SK-N-SH (cell line): ENCODE results near the gene CCDC57. TPM values are rescaled to one million over a fixed set of nuclear protein-coding genes. Genes with fewer than 3 reads are reported as not detected.

ENCODE experiments used
- CTCF ChIA-PET: fragments of 300-600, 350-600 bp; formaldehyde crosslinking; extraction: SDS; loops from one replicate; lab custom pipeline; 2021; lab: Yijun Ruan, JAX
- POLR2A ChIA-PET: fragments of 350-600 bp; sonication (Branson Sonifier 250); formaldehyde crosslinking; extraction: SDS; loops from one replicate; lab custom pipeline; 2020; ENCODE audit warnings: antibody characterized with exemption, inconsistent platforms; lab: Yijun Ruan, JAX
- DNase-seq: peaks from one replicate; pipeline ENCODE4 v3.0.0; 2012
- H2AFZ ChIP-seq: fragments of 200-600 bp; sonication (generic); 2 replicates; pipeline ENCODE4 v1.8.1; 2016; ENCODE audit warnings: antibody characterized with exemption, mild to moderate bottlenecking, low read depth
- H3F3A ChIP-seq: fragments of 200-600 bp; sonication (generic); replicated peaks from 2 replicates; pipeline ENCODE3; 2016; ENCODE audit warnings: antibody characterized with exemption, mild to moderate bottlenecking; ENCODE audit not compliant: insufficient read depth
- H3K27ac ChIP-seq, 2 experiments: fragments of 200-500 bp in 1 of 2; fragments of 200-600 bp in 1 of 2; sonication (Bioruptor generic) in 1 of 2; sonication (generic), shearing (Covaris generic) in 1 of 2; 2 replicates each; pipeline versions ENCODE4 v1.5.1 to v1.6.1; 2014 to 2016; ENCODE audit warnings: low read depth in 2 of 2, inconsistent platforms in 1 of 2, low read length in 1 of 2, mild to moderate bottlenecking in 1 of 2, mixed read lengths in 1 of 2
- H3K27me3 ChIP-seq: fragments of 200-600 bp; sonication (generic), shearing (Covaris generic); 2 replicates; pipeline ENCODE4 v1.6.1; 2016; ENCODE audit warnings: mixed run types; ENCODE audit not compliant: insufficient read depth
- H3K36me3 ChIP-seq, 2 experiments: fragments of 200-500 bp in 1 of 2; fragments of 200-600 bp in 1 of 2; sonication (Bioruptor generic) in 1 of 2; sonication (generic) in 1 of 2; replicated peaks in 1 of 2; 2 replicates each; pipeline versions ENCODE3 to v1.5.1; 2014 to 2016; ENCODE audit warnings: low read length in 1 of 2, mild to moderate bottlenecking in 1 of 2; ENCODE audit not compliant: insufficient read depth in 2 of 2, control insufficient read depth in 1 of 2
- H3K4me1 ChIP-seq, 2 experiments: fragments of 200-500 bp in 1 of 2; fragments of 200-600 bp in 1 of 2; sonication (Bioruptor generic) in 1 of 2; sonication (generic), shearing (Covaris generic) in 1 of 2; 2 replicates each; pipeline versions ENCODE4 v1.5.1 to v1.6.1; 2014 to 2016; ENCODE audit warnings: low read depth in 1 of 2, low read length in 1 of 2, mixed run types in 1 of 2; ENCODE audit not compliant: insufficient read depth in 2 of 2, control insufficient read depth in 1 of 2
- H3K4me2 ChIP-seq: fragments of 200-600 bp; sonication (generic), shearing (Covaris generic); 2 replicates; pipeline ENCODE4 v1.6.1; 2017; ENCODE audit warnings: mixed run types
- H3K4me3 ChIP-seq, 2 experiments: fragments of 200-500 bp in 1 of 2; fragments of 200-600 bp in 1 of 2; sonication (Bioruptor generic) in 1 of 2; sonication (generic), shearing (Covaris generic) in 1 of 2; 2 replicates each; pipeline versions ENCODE4 v1.5.1 to v1.8.1; 2014 to 2016; ENCODE audit warnings: low read depth in 2 of 2, inconsistent platforms in 1 of 2, low read length in 1 of 2, mild to moderate bottlenecking in 1 of 2, mixed read lengths in 1 of 2, moderate library complexity in 1 of 2
- H3K79me2 ChIP-seq: fragments of 200-600 bp; sonication (generic); 2 replicates; pipeline ENCODE4 v1.8.1; 2017; ENCODE audit warnings: mild to moderate bottlenecking; ENCODE audit not compliant: insufficient read depth
- H3K9ac ChIP-seq: fragments of 200-600 bp; sonication (generic); 2 replicates; pipeline ENCODE4 v1.6.1; 2017; ENCODE audit warnings: mixed run types
- H3K9me2 ChIP-seq: fragments of 200-600 bp; sonication (generic); 2 replicates; pipeline ENCODE4 v1.6.1; 2017; ENCODE audit warnings: mixed run types
- H3K9me3 ChIP-seq: fragments of 200-600 bp; sonication (generic); 2 replicates; pipeline ENCODE4 v1.6.1; 2017; ENCODE audit warnings: mixed run types, mild to moderate bottlenecking, moderate library complexity
- H4K20me1 ChIP-seq: fragments of 200-600 bp; sonication (generic); 2 replicates; pipeline ENCODE4 v1.6.1; 2017; ENCODE audit warnings: mild to moderate bottlenecking, mixed run types; ENCODE audit not compliant: insufficient read depth
- CHD2 ChIP-seq: fragments of 150-350 bp; IDR thresholded peaks from 2 replicates; pipeline ENCODE4 v1.6.1; 2018; ENCODE audit warnings: low read length; ENCODE audit not compliant: partially characterized antibody
- EP300 ChIP-seq, 2 experiments: IDR thresholded peaks; 2 replicates each; pipeline versions ENCODE4 v1.4.0 to v1.6.1; 2012; ENCODE audit warnings: borderline replicate concordance in 1 of 2, low read depth in 1 of 2, low read length in 1 of 2
- FOSL2 ChIP-seq: IDR thresholded peaks from 2 replicates; pipeline ENCODE4 v1.4.0; 2012; ENCODE audit warnings: low read depth, mild to moderate bottlenecking, moderate library complexity, borderline replicate concordance
- GABPA ChIP-seq: IDR thresholded peaks from 2 replicates; pipeline ENCODE4 v1.4.0; 2012; ENCODE audit warnings: low read depth, mild to moderate bottlenecking
- GATA2 ChIP-seq: sonication (generic); formaldehyde crosslinking; IDR thresholded peaks from 2 replicates; pipeline ENCODE4 v1.5.0; 2020; ENCODE audit warnings: mild to moderate bottlenecking, missing genetic modification reagents
- IRF3 ChIP-seq: fragments of 150-350 bp; IDR thresholded peaks from 2 replicates; pipeline ENCODE4 v1.6.1; 2016; ENCODE audit warnings: mild to moderate bottlenecking, low read depth, low read length
- MXI1 ChIP-seq: IDR thresholded peaks from 2 replicates; pipeline ENCODE4 v1.6.1; 2012; ENCODE audit warnings: mild to moderate bottlenecking, low read depth, low read length, improper control_type of control experiment
- NFIC ChIP-seq: IDR thresholded peaks from 2 replicates; pipeline ENCODE4 v1.4.0; 2012; ENCODE audit warnings: borderline replicate concordance
- NRF1 ChIP-seq: IDR thresholded peaks from 2 replicates; pipeline ENCODE4 v1.6.1; 2012; ENCODE audit warnings: low read depth, mild to moderate bottlenecking, low read length
- PBX3 ChIP-seq: IDR thresholded peaks from 2 replicates; pipeline ENCODE4; 2012
- RAD21 ChIP-seq: IDR thresholded peaks from 2 replicates; pipeline ENCODE4 v1.6.1; 2012; ENCODE audit warnings: mild to moderate bottlenecking, low read length
- RFX5 ChIP-seq: IDR thresholded peaks from 2 replicates; pipeline ENCODE4 v1.6.1; 2012; ENCODE audit warnings: mild to moderate bottlenecking, improper control_type of control experiment, low read length
- SIN3A ChIP-seq: IDR thresholded peaks from 2 replicates; pipeline ENCODE4 v1.6.1; 2012; ENCODE audit warnings: low read depth, mild to moderate bottlenecking, low read length, moderate library complexity, borderline replicate concordance
- SMC3 ChIP-seq: IDR thresholded peaks from 2 replicates; pipeline ENCODE4 v1.6.1; 2012; ENCODE audit warnings: low read depth, low read length, improper control_type of control experiment
- TCF12 ChIP-seq: IDR thresholded peaks from 2 replicates; pipeline ENCODE4 v1.4.0; 2012
- WGBS: methylation state at CpG from one replicate; pipeline ENCODE4 v1.1.6; 2017; ENCODE audit warnings: low lambda C conversion rate; 5-methylcytosine and 5-hydroxymethylcytosine counted together
- polyA plus RNA-seq, 3 experiments: library from polyadenylated mRNA; depleted of rRNA; stranded (reverse); fragments of >200 nt; gene quantifications; 2 replicates each; pipeline ENCODE4 v1.2.3, GENCODE V29; 2012
- TF ChIP-seq, protein P1 (sequence below): IDR thresholded peaks from 2 replicates; pipeline ENCODE4 v1.4.0; 2012; ENCODE audit warnings: low read depth
- TF ChIP-seq, protein P2 (sequence below): IDR thresholded peaks from 2 replicates; pipeline ENCODE4 v1.4.0; 2012; ENCODE audit warnings: low read depth, borderline replicate concordance
- TF ChIP-seq, protein P3 (sequence below): IDR thresholded peaks from 2 replicates; pipeline ENCODE4 v1.4.0; 2012; ENCODE audit warnings: low read depth, borderline replicate concordance
- TF ChIP-seq, protein P4 (sequence below): IDR thresholded peaks from 2 replicates; pipeline ENCODE4 v1.6.1; 2012; ENCODE audit warnings: mild to moderate bottlenecking, low read depth, low read length, moderate library complexity
- TF ChIP-seq, protein P5 (sequence below): fragments of 200-600 bp; sonication (generic); IDR thresholded peaks from 2 replicates; pipeline ENCODE4 v1.6.1; 2017; ENCODE audit warnings: antibody characterized with exemption, mild to moderate bottlenecking, moderate library complexity

CCDC57 gene
- polyA plus RNA-seq, 1 of the 3 experiments (the other 2 are of a cell fraction): 68.6 TPM

GRCh38 chr17:82103553-82104451 lies 108.8 kb downstream of the CCDC57 start:
- peak overlapping the region in 1 of 2 experiments; percentile 69; a peak in 2 of 4 replicates for H3K27ac ChIP-seq
- ChIA-PET POLR2A (no interaction called here), CTCF (interaction anchor here (1.2 to 5.2 kb wide), 6 partner anchors 52 to 144 kb away, joined by 4 to 45 read pairs (median 16); partner anchors contain the start of gene RAC3)
- H3K4me2 ChIP-seq: no peak overlapping the region
- peaks cover 2 to 4% of the 10 kb centered on the region in 2 experiments for H3K36me3 ChIP-seq
- H3K4me3 ChIP-seq: no peak overlapping the region
- DNase-seq: no peak
- peaks cover 7% of the 10 kb centered on the region; the same call in 1 of the 2 replicates for H3K79me2 ChIP-seq
- H3F3A ChIP-seq: peaks cover 12% of the 10 kb centered on the region
- H2AFZ ChIP-seq: no peak overlapping the region
- no peaks in the 10 kb centered on the region for H3K9me2 ChIP-seq
- H3K9me3 ChIP-seq: no peaks in the 10 kb centered on the region
- no peak for TF ChIP-seq NRF1
- no peak for TF ChIP-seq MXI1
- no peak for TF ChIP-seq NFIC
- TF ChIP-seq RFX5: no peak
- TF ChIP-seq TCF12: no peak
- TF ChIP-seq, protein P1, sequence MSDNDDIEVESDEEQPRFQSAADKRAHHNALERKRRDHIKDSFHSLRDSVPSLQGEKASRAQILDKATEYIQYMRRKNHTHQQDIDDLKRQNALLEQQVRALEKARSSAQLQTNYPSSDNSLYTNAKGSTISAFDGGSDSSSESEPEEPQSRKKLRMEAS: no peak
- TF ChIP-seq IRF3: no peak
- no peak for TF ChIP-seq PBX3
- TF ChIP-seq SMC3: no peak
- no peak for TF ChIP-seq RAD21
- TF ChIP-seq, protein P2, sequence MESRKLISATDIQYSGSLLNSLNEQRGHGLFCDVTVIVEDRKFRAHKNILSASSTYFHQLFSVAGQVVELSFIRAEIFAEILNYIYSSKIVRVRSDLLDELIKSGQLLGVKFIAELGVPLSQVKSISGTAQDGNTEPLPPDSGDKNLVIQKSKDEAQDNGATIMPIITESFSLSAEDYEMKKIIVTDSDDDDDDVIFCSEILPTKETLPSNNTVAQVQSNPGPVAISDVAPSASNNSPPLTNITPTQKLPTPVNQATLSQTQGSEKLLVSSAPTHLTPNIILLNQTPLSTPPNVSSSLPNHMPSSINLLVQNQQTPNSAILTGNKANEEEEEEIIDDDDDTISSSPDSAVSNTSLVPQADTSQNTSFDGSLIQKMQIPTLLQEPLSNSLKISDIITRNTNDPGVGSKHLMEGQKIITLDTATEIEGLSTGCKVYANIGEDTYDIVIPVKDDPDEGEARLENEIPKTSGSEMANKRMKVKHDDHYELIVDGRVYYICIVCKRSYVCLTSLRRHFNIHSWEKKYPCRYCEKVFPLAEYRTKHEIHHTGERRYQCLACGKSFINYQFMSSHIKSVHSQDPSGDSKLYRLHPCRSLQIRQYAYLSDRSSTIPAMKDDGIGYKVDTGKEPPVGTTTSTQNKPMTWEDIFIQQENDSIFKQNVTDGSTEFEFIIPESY: no peak
- no peak for TF ChIP-seq CHD2
- TF ChIP-seq, protein P3, sequence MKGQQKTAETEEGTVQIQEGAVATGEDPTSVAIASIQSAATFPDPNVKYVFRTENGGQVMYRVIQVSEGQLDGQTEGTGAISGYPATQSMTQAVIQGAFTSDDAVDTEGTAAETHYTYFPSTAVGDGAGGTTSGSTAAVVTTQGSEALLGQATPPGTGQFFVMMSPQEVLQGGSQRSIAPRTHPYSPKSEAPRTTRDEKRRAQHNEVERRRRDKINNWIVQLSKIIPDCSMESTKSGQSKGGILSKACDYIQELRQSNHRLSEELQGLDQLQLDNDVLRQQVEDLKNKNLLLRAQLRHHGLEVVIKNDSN: no peak
- TF ChIP-seq SIN3A: no peak
- TF ChIP-seq, protein P4, sequence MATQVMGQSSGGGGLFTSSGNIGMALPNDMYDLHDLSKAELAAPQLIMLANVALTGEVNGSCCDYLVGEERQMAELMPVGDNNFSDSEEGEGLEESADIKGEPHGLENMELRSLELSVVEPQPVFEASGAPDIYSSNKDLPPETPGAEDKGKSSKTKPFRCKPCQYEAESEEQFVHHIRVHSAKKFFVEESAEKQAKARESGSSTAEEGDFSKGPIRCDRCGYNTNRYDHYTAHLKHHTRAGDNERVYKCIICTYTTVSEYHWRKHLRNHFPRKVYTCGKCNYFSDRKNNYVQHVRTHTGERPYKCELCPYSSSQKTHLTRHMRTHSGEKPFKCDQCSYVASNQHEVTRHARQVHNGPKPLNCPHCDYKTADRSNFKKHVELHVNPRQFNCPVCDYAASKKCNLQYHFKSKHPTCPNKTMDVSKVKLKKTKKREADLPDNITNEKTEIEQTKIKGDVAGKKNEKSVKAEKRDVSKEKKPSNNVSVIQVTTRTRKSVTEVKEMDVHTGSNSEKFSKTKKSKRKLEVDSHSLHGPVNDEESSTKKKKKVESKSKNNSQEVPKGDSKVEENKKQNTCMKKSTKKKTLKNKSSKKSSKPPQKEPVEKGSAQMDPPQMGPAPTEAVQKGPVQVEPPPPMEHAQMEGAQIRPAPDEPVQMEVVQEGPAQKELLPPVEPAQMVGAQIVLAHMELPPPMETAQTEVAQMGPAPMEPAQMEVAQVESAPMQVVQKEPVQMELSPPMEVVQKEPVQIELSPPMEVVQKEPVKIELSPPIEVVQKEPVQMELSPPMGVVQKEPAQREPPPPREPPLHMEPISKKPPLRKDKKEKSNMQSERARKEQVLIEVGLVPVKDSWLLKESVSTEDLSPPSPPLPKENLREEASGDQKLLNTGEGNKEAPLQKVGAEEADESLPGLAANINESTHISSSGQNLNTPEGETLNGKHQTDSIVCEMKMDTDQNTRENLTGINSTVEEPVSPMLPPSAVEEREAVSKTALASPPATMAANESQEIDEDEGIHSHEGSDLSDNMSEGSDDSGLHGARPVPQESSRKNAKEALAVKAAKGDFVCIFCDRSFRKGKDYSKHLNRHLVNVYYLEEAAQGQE: no peak
- TF ChIP-seq GABPA: no peak
- TF ChIP-seq, protein P5, sequence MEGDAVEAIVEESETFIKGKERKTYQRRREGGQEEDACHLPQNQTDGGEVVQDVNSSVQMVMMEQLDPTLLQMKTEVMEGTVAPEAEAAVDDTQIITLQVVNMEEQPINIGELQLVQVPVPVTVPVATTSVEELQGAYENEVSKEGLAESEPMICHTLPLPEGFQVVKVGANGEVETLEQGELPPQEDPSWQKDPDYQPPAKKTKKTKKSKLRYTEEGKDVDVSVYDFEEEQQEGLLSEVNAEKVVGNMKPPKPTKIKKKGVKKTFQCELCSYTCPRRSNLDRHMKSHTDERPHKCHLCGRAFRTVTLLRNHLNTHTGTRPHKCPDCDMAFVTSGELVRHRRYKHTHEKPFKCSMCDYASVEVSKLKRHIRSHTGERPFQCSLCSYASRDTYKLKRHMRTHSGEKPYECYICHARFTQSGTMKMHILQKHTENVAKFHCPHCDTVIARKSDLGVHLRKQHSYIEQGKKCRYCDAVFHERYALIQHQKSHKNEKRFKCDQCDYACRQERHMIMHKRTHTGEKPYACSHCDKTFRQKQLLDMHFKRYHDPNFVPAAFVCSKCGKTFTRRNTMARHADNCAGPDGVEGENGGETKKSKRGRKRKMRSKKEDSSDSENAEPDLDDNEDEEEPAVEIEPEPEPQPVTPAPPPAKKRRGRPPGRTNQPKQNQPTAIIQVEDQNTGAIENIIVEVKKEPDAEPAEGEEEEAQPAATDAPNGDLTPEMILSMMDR: no peak
- no peak for TF ChIP-seq GATA2 (CRISPR knock-in tag)
- no peak for TF ChIP-seq FOSL2
- TF ChIP-seq EP300 (IDR thresholded peaks at IDR 0.05; ENCODE audit: borderline replicate concordance in 1 of 2, low read depth in 1 of 2, low read length in 1 of 2): no peak
- H3K27me3 ChIP-seq: no peaks in the 10 kb centered on the region
- H4K20me1 ChIP-seq: no peaks in the 10 kb centered on the region
- H3K9ac ChIP-seq: no peak overlapping the region
- H3K4me1 ChIP-seq: peaks cover 22 to 85% of the 10 kb centered on the region in 2 experiments
- WGBS: 84% methylated on average over 21 of the region's 24 CpGs
